Ishikawa (cell line): ENCODE data around the gene EXOC4.

ENCODE experiments used
- CEBPB ChIP-seq: IDR thresholded peaks from 2 replicates; pipeline ENCODE4 v1.6.1; 2012
- EGR1 ChIP-seq: IDR thresholded peaks from 2 replicates; pipeline ENCODE4 v1.6.1; 2012
- EP300 ChIP-seq: IDR thresholded peaks from 2 replicates; pipeline ENCODE4 v1.6.1; 2012; ENCODE audit warnings: borderline replicate concordance
- FOXM1 ChIP-seq: IDR thresholded peaks from 2 replicates; pipeline ENCODE4 v1.6.1; 2012; ENCODE audit warnings: low read depth, borderline replicate concordance
- NFIC ChIP-seq: IDR thresholded peaks from 2 replicates; pipeline ENCODE4 v1.6.1; 2012
- RAD21 ChIP-seq: IDR thresholded peaks from 2 replicates; pipeline ENCODE4 v1.6.1; 2012; ENCODE audit warnings: low read depth
- TAF1 ChIP-seq: IDR thresholded peaks from 2 replicates; pipeline ENCODE4 v1.6.1; 2012; ENCODE audit warnings: low read depth, mild to moderate bottlenecking
- TCF12 ChIP-seq: IDR thresholded peaks from 2 replicates; pipeline ENCODE4 v1.6.1; 2012; ENCODE audit warnings: low read depth
- TEAD4 ChIP-seq: IDR thresholded peaks from 2 replicates; pipeline ENCODE4 v1.6.1; 2012
- YY1 ChIP-seq: IDR thresholded peaks from 2 replicates; pipeline ENCODE4 v1.6.1; 2012; ENCODE audit warnings: low read depth
- TF ChIP-seq, protein P1 (sequence below): IDR thresholded peaks from 2 replicates; pipeline ENCODE4 v1.6.1; 2012
- TF ChIP-seq, protein P2 (sequence below): IDR thresholded peaks from 2 replicates; pipeline ENCODE4 v1.6.1; 2012; ENCODE audit warnings: low read depth, mild to moderate bottlenecking
- TF ChIP-seq, protein P3 (sequence below): IDR thresholded peaks from 2 replicates; pipeline ENCODE4 v1.6.1; 2012

DNA sequence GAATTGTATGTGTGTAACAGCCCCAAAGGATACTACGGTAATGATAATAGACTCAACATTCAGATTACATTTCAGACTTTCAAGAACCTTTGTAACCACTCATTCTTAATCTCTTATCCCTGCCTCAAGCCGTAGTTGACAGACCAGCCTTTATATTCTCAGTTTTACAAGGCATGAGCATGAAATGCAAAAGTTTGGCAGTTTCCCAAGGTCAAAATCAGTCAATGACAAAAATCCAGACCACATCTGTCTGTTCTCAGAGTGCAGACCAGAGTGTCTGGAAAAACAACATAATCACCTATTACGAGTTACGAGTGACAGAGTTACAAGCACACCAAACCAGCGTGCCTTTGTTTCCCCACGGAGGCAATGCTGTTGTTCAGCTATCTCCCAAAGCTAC is 695.7 kb downstream of the EXOC4 start:
- TF ChIP-seq EP300 (no peak), TAF1 (no peak), YY1 (no peak), TEAD4 (no peak), RAD21 (no peak), TCF12 (no peak), FOXM1 (no peak), EGR1 (no peak), CEBPB (no peak), NFIC (no peak)
- TF ChIP-seq, protein P1, sequence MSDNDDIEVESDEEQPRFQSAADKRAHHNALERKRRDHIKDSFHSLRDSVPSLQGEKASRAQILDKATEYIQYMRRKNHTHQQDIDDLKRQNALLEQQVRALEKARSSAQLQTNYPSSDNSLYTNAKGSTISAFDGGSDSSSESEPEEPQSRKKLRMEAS = no peak
- TF ChIP-seq, protein P2, sequence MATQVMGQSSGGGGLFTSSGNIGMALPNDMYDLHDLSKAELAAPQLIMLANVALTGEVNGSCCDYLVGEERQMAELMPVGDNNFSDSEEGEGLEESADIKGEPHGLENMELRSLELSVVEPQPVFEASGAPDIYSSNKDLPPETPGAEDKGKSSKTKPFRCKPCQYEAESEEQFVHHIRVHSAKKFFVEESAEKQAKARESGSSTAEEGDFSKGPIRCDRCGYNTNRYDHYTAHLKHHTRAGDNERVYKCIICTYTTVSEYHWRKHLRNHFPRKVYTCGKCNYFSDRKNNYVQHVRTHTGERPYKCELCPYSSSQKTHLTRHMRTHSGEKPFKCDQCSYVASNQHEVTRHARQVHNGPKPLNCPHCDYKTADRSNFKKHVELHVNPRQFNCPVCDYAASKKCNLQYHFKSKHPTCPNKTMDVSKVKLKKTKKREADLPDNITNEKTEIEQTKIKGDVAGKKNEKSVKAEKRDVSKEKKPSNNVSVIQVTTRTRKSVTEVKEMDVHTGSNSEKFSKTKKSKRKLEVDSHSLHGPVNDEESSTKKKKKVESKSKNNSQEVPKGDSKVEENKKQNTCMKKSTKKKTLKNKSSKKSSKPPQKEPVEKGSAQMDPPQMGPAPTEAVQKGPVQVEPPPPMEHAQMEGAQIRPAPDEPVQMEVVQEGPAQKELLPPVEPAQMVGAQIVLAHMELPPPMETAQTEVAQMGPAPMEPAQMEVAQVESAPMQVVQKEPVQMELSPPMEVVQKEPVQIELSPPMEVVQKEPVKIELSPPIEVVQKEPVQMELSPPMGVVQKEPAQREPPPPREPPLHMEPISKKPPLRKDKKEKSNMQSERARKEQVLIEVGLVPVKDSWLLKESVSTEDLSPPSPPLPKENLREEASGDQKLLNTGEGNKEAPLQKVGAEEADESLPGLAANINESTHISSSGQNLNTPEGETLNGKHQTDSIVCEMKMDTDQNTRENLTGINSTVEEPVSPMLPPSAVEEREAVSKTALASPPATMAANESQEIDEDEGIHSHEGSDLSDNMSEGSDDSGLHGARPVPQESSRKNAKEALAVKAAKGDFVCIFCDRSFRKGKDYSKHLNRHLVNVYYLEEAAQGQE = no peak
- TF ChIP-seq, protein P3, sequence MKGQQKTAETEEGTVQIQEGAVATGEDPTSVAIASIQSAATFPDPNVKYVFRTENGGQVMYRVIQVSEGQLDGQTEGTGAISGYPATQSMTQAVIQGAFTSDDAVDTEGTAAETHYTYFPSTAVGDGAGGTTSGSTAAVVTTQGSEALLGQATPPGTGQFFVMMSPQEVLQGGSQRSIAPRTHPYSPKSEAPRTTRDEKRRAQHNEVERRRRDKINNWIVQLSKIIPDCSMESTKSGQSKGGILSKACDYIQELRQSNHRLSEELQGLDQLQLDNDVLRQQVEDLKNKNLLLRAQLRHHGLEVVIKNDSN = no peak
